ENCODE results near the gene KRTAP4-3. TPM values are rescaled to one million over a fixed set of nuclear protein-coding genes. Genes with fewer than 3 reads are reported as not detected.

KRTAP4-3 gene
- total and polyA plus RNA-seq, 2 of the 8 experiments (the other 6 are each of a cell fraction or from before 2014, with no cell fraction given), result not detected

GRCh38 chr17:41147531-41148204, 20.4 kb downstream of the KRTAP4-3 start:
- CTCF ChIA-PET (ENCODE audit: partially characterized antibody), result no interaction called here
- H3K4me3 ChIP-seq (ENCODE audit: extremely low read depth in 1 of 4, insufficient read depth in 2 of 4, low read depth in 3 of 4, low read length in 4 of 4), result no peak overlapping the region
- TF ChIP-seq KDM1A (IDR thresholded peaks at IDR 0.05; ENCODE audit: borderline replicate concordance, low read length), result no peak
- TF ChIP-seq SIN3A (conservative IDR thresholded peaks at IDR 0.05 in 1 of 2, IDR thresholded peaks at IDR 0.05 in 1 of 2; ENCODE audit: low read depth in 1 of 2, low read length in 2 of 2), result no peak
- TF ChIP-seq USF2 (IDR thresholded peaks at IDR 0.05; ENCODE audit: low read length), result no peak
- TF ChIP-seq, protein P1, sequence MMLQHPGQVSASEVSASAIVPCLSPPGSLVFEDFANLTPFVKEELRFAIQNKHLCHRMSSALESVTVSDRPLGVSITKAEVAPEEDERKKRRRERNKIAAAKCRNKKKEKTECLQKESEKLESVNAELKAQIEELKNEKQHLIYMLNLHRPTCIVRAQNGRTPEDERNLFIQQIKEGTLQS (IDR thresholded peaks at IDR 0.05; ENCODE audit: insufficient read depth, low read depth, low read length), result no peak
- no peak for TF ChIP-seq CBX8 (IDR thresholded peaks at IDR 0.05; ENCODE audit: borderline replicate concordance, low read depth, low read length)
- no peak for TF ChIP-seq CHD2 (IDR thresholded peaks at IDR 0.05; ENCODE audit: low read length)
- TF ChIP-seq CTCF (IDR thresholded peaks at IDR 0.05; ENCODE audit: control extremely low read depth in 1 of 3, insufficient read depth in 1 of 3, low read depth in 1 of 3, low read length in 3 of 3), result no peak
- no peak for TF ChIP-seq BCL11A (IDR thresholded peaks at IDR 0.05; ENCODE audit: low read depth in 2 of 2, low read length in 2 of 2)
- no peak for TF ChIP-seq SP1 (IDR thresholded peaks at IDR 0.05; ENCODE audit: low read depth, low read length)

More at GRCh38 chr17:41147531-41148204, 20.4 kb downstream of the KRTAP4-3 start:
- Histone ChIP-seq H3K23me2 (ENCODE audit: low read depth, low read length) (peaks cover 2% of the 10 kb centered on the region; the same call in 1 of the 2 replicates), H2AK5ac (ENCODE audit: low read depth, low read length) (no peak overlapping the region), H3K23ac (ENCODE audit: insufficient read length) (no peak overlapping the region), H3K79me1 (ENCODE audit: low read depth, low read length) (no peaks in the 10 kb centered on the region), H2BK120ac (replicated peaks; ENCODE audit: low read depth, low read length) (no peak overlapping the region), H4K91ac (replicated peaks; ENCODE audit: insufficient read length, low read length) (no peak overlapping the region), H2BK5ac (ENCODE audit: low read depth, low read length) (no peak overlapping the region), H2BK20ac (ENCODE audit: low read length) (no peak overlapping the region), H3K14ac (ENCODE audit: insufficient read length) (no peak overlapping the region), H3K27me3 (replicated peaks in 1 of 4; ENCODE audit: control insufficient read depth in 3 of 4, extremely low read depth in 1 of 4, insufficient read depth in 3 of 4, low read length in 3 of 4) (no peaks in the 10 kb centered on the region), H2BK12ac (ENCODE audit: low read depth, low read length) (no peak overlapping the region), H3K4me2 (ENCODE audit: insufficient read depth in 1 of 2, low read depth in 2 of 2, low read length in 2 of 2) (no peak overlapping the region), H3K4me1 (replicated peaks in 1 of 4; ENCODE audit: control insufficient read depth in 3 of 4, insufficient read depth in 4 of 4, low read length in 3 of 4) (no peaks in the 10 kb centered on the region), H4K5ac (ENCODE audit: insufficient read length, low read depth, low read length) (no peak overlapping the region), H4K8ac (ENCODE audit: extremely low read depth, insufficient read depth, low read length) (no peak overlapping the region), H3K18ac (ENCODE audit: extremely low read depth, low read length) (no peak overlapping the region), H4K20me1 (replicated peaks in 1 of 2; ENCODE audit: control insufficient read depth in 1 of 2, insufficient read depth in 2 of 2, low read length in 2 of 2) (no peaks in the 10 kb centered on the region), H3K79me2 (ENCODE audit: control insufficient read depth in 1 of 2, insufficient read depth in 2 of 2, low read length in 2 of 2) (no peaks in the 10 kb centered on the region), H3K36me3 (ENCODE audit: control insufficient read depth in 2 of 4, insufficient read depth in 4 of 4, low read length in 3 of 4) (no peaks in the 10 kb centered on the region), H3K9ac (replicated peaks in 1 of 4; ENCODE audit: extremely low read depth in 1 of 4, low read depth in 3 of 4, low read length in 3 of 4) (no peak overlapping the region), H3K56ac (replicated peaks; ENCODE audit: insufficient read length, low read depth, low read length) (no peak overlapping the region), H3K4ac (replicated peaks; ENCODE audit: insufficient read length, low read depth, low read length) (no peak overlapping the region), H3K9me3 (ENCODE audit: insufficient read depth in 2 of 2, low read depth in 1 of 2, low read length in 1 of 2) (peaks cover 0 to 3% of the 10 kb centered on the region in 2 experiments; a peak in 1 of 4 replicates), H2AFZ (ENCODE audit: low read length) (no peak overlapping the region), H3K27ac (ENCODE audit: low read depth, low read length) (no peak overlapping the region), H2BK15ac (ENCODE audit: low read length) (no peak overlapping the region)
- POLR2A ChIA-PET (ENCODE audit: partially characterized antibody), result no interaction called here
- no peak for FAIRE-seq
- WGBS, 2 experiments (ENCODE audit: extremely low coverage in 1 of 2, insufficient coverage in 1 of 2, insufficient read length in 1 of 2, insufficient replicate concordance in 2 of 2, low coverage in 1 of 2, low lambda C conversion rate in 2 of 2, missing lambda C conversion rate in 1 of 2), result 97% methylated on average over 2 of the region's 2 CpGs; no CpG with 5 or more reads in 1 of the 2 experiments
- DNase-seq (ENCODE audit: low read depth in 1 of 2, low spot score in 2 of 2), result no peak

Measured in H1 (cell line).